Stomach (tissue), 4 donors: Measurements from ENCODE around the gene ITGA1.

ENCODE experiments used
- CTCF ChIP-seq, 7 experiments: fragments of 450-650 bp in 4 of 7; fragments of 200-600 bp in 3 of 7; sonication (generic) in 3 of 7; IDR thresholded peaks; one replicate each; pipeline ENCODE4 v1.5.1; 2016 to 2019; ENCODE audit warnings: antibody characterized with exemption in 7 of 7, control low read depth in 2 of 7, mild to moderate bottlenecking in 1 of 7
- POLR2A ChIP-seq, 4 donors: fragments of 450-650 bp; IDR thresholded peaks; one replicate each; pipeline ENCODE4 v1.6.1; 2016; ENCODE audit warnings: antibody characterized with exemption in 4 of 4, control low read depth in 2 of 4, mild to moderate bottlenecking in 1 of 4, moderate library complexity in 1 of 4
- POLR2AphosphoS5 ChIP-seq, 3 donors: sonication (generic); formaldehyde crosslinking; IDR thresholded peaks; one replicate each; pipeline ENCODE4 v1.6.1; 2016; ENCODE audit warnings: antibody characterized with exemption in 3 of 3

DNA sequence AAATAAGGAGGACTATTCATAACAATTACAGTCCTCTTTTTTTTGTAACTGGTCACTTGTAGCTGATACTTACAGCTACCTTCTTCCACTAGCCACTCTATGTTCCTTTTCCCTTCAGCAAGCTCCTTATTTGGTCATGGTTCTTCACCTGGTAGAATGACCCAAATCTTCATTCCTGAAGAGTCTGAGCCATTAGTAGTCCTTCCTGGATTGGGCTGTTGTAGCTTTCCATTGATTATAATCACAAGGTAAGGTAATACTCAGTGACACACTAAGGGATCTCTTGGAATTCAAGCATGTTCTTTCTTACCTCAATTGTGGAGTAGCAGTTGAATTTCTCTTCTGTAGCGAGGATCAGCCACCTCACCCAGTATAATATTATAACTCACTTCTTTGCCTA lies 175.9 kb downstream of the ITGA1 start:
- TF ChIP-seq CTCF (IDR thresholded peaks at IDR 0.05) (no peak), POLR2A (IDR thresholded peaks at IDR 0.05) (no peak), POLR2AphosphoS5 (IDR thresholded peaks at IDR 0.05) (no peak)
